Stimulated activated CD8-positive, alpha-beta memory T cell treated with anti-CD3 and anti-CD28 coated beads, Interleukin-4, amount 100 ng/mL, for 1 hour (primary cell): ENCODE data around the gene ARHGEF3.

Experiments
- DNase-seq, 2 donors: peaks; one replicate each; pipeline ENCODE4 v3.0.0-alpha.2; 2020; ENCODE audit warnings: low read depth in 2 of 2, low spot score in 1 of 2

ARHGEF3 gene

GRCh38 chr3:56799251-56799882 lies 2.4 kb downstream of the ARHGEF3 start:
- DNase-seq: no peak

GRCh38 chr3:56796996-56797395 lies 4.8 kb downstream of the ARHGEF3 start:
- DNase-seq: no peak

GRCh38 chr3:56796202-56796601 lies 5.5 kb downstream of the ARHGEF3 start:
- DNase-seq: no peak

- DNase-seq: no peak
These were observed 5.9 kb downstream of the ARHGEF3 start for GRCh38 chr3:56795829-56796185.

GRCh38 chr3:56795097-56795828 lies 6.5 kb downstream of the ARHGEF3 start:
- no peak for DNase-seq

GRCh38 chr3:56792193-56792592 lies 9.6 kb downstream of the ARHGEF3 start:
- DNase-seq: no peak

GRCh38 chr3:56790016-56790821 lies 11.5 kb downstream of the ARHGEF3 start:
- DNase-seq: no peak

GRCh38 chr3:56789076-56789475 lies 12.7 kb downstream of the ARHGEF3 start:
- DNase-seq: no peak

- no peak for DNase-seq
These were observed 13.2 kb downstream of the ARHGEF3 start for GRCh38 chr3:56788521-56788920.

- no peak for DNase-seq
These were observed 13.9 kb downstream of the ARHGEF3 start for GRCh38 chr3:56787784-56788256.

GRCh38 chr3:56787258-56787775 lies 14.4 kb downstream of the ARHGEF3 start:
- no peak for DNase-seq

GRCh38 chr3:56785499-56785898 lies 16.2 kb downstream of the ARHGEF3 start:
- no peak for DNase-seq

- no peak for DNase-seq
These were observed 17.2 kb downstream of the ARHGEF3 start for GRCh38 chr3:56784448-56785001.

GRCh38 chr3:56783644-56784447 lies 17.9 kb downstream of the ARHGEF3 start:
- peak in 1 of 2 donors; percentile 42 for DNase-seq

GRCh38 chr3:56782906-56783305 lies 18.8 kb downstream of the ARHGEF3 start:
- DNase-seq: no peak

- no peak for DNase-seq
These were observed 19.5 kb downstream of the ARHGEF3 start for GRCh38 chr3:56782215-56782614.

GRCh38 chr3:56781762-56782161 lies 20.0 kb downstream of the ARHGEF3 start:
- no peak for DNase-seq

GRCh38 chr3:56780936-56781335 lies 20.8 kb downstream of the ARHGEF3 start:
- no peak for DNase-seq

GRCh38 chr3:56778893-56779292 lies 22.9 kb downstream of the ARHGEF3 start:
- DNase-seq: no peak

GRCh38 chr3:56776556-56776950 lies 25.2 kb downstream of the ARHGEF3 start:
- DNase-seq: no peak
